ENCODE data around the gene HRAS.

HRAS gene

DNA sequence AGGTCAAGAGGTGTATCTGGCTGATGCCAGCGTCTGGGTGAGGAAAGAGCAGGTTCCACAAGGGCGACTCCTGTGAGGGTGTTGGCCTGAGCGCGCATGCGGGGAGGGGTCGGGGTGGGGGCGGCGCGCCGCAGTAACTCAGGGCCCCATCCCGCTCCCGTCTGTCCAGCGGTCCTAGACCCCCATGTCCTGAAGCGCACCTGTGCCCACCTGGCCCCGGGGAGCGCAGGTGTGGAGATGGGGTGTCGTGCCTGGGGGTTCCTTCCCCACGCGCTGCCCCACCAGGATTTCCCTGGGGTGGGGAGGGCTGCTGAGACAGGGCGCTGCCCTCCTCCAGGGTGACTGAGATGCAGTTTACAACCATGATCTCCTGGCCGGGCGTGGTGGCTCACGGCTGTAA is 49.2 kb downstream of the HRAS start:
- no peak for DNase-seq (ENCODE audit: extremely low spot score)
- CTCF ChIA-PET: no interaction called here
- POLR2A ChIA-PET: no interaction called here
- no peak for TF ChIP-seq SP1 (IDR thresholded peaks at IDR 0.05)
- no peak for TF ChIP-seq HDGF (IDR thresholded peaks at IDR 0.05; ENCODE audit: borderline replicate concordance)
- no peak for TF ChIP-seq CTBP1 (IDR thresholded peaks at IDR 0.05; ENCODE audit: borderline replicate concordance)
- no peak for TF ChIP-seq ELF4 (IDR thresholded peaks at IDR 0.05)
- no peak for TF ChIP-seq FOXM1 (IDR thresholded peaks at IDR 0.05; ENCODE audit: borderline replicate concordance)
- no peak for TF ChIP-seq LEF1 (IDR thresholded peaks at IDR 0.05; ENCODE audit: borderline replicate concordance)
- TF ChIP-seq, protein P1, sequence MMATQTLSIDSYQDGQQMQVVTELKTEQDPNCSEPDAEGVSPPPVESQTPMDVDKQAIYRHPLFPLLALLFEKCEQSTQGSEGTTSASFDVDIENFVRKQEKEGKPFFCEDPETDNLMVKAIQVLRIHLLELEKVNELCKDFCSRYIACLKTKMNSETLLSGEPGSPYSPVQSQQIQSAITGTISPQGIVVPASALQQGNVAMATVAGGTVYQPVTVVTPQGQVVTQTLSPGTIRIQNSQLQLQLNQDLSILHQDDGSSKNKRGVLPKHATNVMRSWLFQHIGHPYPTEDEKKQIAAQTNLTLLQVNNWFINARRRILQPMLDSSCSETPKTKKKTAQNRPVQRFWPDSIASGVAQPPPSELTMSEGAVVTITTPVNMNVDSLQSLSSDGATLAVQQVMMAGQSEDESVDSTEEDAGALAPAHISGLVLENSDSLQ (IDR thresholded peaks at IDR 0.05): no peak
- TF ChIP-seq L3MBTL2 (conservative IDR thresholded peaks at IDR 0.05): no peak
- no peak for TF ChIP-seq FOXK2 (IDR thresholded peaks at IDR 0.05)
- no peak for TF ChIP-seq TARDBP (IDR thresholded peaks at IDR 0.05)
- TF ChIP-seq NFRKB (IDR thresholded peaks at IDR 0.05): no peak
- TF ChIP-seq SUZ12 (IDR thresholded peaks at IDR 0.05): no peak
- TF ChIP-seq ARNT (IDR thresholded peaks at IDR 0.05): no peak
- no peak for TF ChIP-seq BHLHE40 (IDR thresholded peaks at IDR 0.05; ENCODE audit: borderline replicate concordance)
- TF ChIP-seq FOXA1 (IDR thresholded peaks at IDR 0.05): no peak

DNA sequence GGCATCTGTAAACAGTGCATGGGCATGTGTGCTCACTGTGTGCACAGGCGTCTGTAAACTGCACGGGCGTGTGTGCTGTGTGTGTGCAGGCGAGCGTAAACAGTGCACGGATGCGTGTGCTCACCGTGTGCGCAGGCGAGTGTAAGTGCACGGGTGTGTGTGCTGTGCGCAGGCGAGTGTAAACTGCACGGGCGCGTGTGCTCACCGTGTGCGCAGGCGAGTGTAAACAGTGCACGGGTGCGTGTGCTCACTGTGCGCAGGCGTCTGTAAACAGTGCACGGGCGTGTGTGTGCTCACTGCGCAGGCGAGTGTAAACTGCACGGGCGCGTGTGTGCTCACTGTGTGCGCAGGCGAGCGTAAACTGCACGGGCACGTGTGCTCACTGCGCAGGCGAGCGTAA is 50.8 kb downstream of the HRAS start:
- ChIA-PET CTCF (no interaction called here), POLR2A (no interaction called here)
- no peak for TF ChIP-seq HDGF (IDR thresholded peaks at IDR 0.05; ENCODE audit: borderline replicate concordance)
- no peak for TF ChIP-seq ZNF384 (IDR thresholded peaks at IDR 0.05)
- TF ChIP-seq LEF1 (IDR thresholded peaks at IDR 0.05; ENCODE audit: borderline replicate concordance): no peak
- no peak for TF ChIP-seq ARNT (IDR thresholded peaks at IDR 0.05)
- no peak for TF ChIP-seq SUZ12 (IDR thresholded peaks at IDR 0.05)
- TF ChIP-seq SP1 (IDR thresholded peaks at IDR 0.05): no peak
- TF ChIP-seq BHLHE40 (IDR thresholded peaks at IDR 0.05; ENCODE audit: borderline replicate concordance): no peak
- no peak for TF ChIP-seq L3MBTL2 (conservative IDR thresholded peaks at IDR 0.05)
- TF ChIP-seq TARDBP (IDR thresholded peaks at IDR 0.05): no peak
- no peak for TF ChIP-seq FOXK2 (IDR thresholded peaks at IDR 0.05)
- TF ChIP-seq CTBP1 (IDR thresholded peaks at IDR 0.05; ENCODE audit: borderline replicate concordance): no peak
- no peak for TF ChIP-seq NFRKB (IDR thresholded peaks at IDR 0.05)
- no peak for TF ChIP-seq ELF4 (IDR thresholded peaks at IDR 0.05)
- TF ChIP-seq, protein P1 (IDR thresholded peaks at IDR 0.05): no peak
- no peak for TF ChIP-seq FOXM1 (IDR thresholded peaks at IDR 0.05; ENCODE audit: borderline replicate concordance)
- TF ChIP-seq FOXA1 (IDR thresholded peaks at IDR 0.05): no peak
- no peak for DNase-seq (ENCODE audit: extremely low spot score)

Data from HEK293T (cell line).